Measurements from ENCODE around the gene DROSHA.

The DROSHA gene

DNA sequence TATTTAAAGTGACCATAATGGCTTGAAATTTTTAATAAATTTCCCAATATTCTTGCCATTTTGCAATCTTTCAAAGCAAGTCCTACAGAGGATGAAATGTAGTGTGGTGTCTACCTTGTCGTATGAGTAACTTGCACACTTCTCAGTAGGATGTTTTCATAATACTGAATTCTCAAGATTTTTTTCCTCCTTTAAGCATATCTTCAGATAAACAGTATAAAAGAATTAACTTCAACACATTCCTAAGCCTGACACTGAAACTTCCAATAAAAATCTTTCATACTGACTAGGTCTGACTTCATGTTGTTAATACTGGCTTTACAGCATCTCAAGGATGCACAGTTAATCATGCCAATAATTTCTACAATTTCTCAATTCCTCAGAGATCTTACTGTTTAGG is 62.0 kb downstream of the DROSHA start:
- DNase-seq (ENCODE audit: low read depth in 2 of 2): no peak

DNA sequence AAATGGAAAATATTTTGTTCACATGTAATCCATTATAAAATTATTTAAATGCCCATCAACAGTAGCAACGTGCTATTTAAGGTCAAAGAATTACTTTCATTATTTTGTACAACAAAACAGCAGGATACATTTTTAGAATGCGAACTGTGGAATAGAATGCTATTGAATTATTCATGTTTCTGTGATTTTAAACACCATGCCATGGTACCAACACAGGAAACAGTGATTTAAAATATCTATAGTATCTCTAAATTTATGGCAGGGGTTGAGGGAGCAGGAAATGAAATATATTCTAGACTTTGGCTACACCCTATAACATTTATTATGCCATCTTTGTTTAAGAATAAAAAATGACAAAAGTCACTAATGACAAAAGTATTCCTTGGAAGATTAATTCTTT is 62.4 kb downstream of the DROSHA start:
- DNase-seq (ENCODE audit: low read depth in 2 of 2): no peak

DNA sequence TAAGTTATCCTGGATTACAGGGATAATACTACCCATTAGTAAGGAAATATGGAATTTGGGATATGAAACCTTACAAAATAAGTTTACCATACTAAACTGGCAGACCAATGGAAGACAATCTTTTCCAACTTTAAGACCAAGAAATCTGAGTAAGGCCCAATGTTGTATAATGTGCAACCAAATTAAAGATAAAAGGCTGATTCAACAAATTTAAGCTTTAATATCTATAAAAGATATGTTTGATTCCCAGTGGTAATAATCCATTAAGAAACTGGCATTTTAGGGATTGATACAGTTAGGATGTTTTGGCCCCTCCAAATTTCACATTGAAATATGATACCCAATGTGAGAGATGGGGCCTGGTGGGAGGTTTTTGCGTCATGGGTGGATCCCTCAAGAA is 66.6 kb downstream of the DROSHA start:
- no peak for DNase-seq (ENCODE audit: low read depth in 2 of 2)

DNA sequence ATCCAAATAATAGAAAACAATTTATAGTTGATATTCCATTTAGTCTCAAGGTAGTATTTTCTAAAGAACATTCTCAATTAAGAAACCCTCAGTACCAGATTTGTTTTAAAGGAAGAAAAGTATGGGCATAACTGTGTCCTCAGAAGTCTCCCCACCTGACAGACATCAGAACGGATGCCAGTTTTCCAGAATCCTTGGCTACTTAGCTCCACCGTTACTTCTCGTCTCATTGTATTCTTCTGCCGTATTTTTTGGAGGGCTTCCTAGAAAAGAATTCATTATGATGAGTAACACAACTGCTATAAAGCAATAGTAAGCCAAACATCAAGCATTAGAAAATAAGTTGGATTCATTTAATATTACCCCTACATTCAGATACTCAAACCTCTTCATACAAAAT is 67.8 kb downstream of the DROSHA start:
- DNase-seq (ENCODE audit: low read depth in 2 of 2): no peak

DNA sequence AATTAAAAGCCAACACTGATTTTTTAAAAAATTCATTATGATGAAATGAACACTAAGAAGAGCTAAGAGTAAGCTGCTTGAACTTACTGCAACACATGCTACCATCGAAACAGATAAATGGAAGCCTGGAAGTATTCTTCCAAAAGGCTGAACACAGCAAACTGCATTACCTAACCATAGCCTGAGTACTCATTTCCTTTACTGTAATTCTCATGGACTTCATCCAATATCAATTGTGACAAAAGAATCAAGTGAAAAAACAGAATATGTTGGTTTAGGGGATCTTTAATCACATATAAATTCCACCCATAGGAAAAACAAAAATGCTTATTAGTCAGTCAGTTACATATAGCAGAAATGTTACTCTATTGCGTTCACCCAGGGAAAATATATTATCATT is 68.5 kb downstream of the DROSHA start:
- DNase-seq (ENCODE audit: low read depth in 2 of 2): no peak

DNA sequence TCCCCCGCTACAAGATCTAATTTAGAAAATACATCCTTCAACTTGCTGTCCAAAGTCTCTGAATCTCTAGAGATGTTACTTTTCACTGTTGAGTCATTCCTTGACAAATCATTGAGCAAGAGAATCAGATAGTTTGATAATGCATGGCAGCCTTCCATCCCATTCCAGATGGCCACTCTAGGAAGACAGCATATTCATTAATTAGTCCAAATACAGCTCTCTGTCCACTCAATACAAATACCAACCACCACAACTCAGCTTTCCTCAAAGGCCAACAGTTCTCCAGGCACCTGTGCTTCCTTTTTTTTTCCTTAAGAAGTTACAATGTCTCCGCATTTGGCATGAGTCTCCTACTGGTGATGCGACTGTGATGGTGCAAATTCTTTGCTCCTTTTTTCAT is 72.3 kb downstream of the DROSHA start:
- no peak for DNase-seq (ENCODE audit: low read depth in 2 of 2)

DNA sequence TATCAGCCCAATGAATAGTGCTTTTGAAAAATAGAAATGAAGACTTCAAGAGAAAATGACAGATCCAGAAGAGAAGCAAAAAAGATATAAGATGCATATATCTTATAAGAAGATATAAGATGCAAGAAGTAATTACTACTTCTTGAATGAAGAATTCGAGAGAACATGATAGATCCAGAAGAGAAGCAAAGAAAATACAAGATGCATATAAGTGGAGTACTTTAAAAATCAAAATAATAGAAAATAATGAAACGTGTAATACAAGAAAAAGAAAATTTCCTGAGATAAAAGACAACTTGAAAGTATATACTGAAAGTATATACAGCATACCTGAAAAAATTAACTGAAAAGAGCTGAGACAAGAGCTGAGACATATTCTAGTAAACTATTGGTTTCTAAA is 76.7 kb downstream of the DROSHA start:
- DNase-seq (ENCODE audit: low read depth in 2 of 2): no peak

DNA sequence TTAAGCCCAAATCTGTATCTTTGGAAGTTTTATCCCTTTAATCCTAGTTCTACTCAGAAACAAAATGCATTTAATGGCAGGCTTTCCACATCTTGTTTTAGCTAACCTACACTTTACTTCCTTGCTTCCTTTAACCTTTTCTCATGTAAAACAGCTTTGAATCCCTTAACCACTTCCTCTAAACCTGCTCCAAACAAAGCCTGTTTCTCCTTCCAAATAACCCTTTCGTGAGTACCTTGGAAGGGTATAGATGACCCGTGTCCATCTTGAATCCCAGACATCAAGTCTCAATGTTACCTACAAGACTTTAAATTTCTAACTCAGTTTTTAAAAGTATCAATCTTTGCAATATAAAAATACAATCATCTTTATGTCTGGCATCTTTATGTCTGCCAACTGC is 78.4 kb downstream of the DROSHA start:
- no peak for DNase-seq (ENCODE audit: low read depth in 2 of 2)

DNA sequence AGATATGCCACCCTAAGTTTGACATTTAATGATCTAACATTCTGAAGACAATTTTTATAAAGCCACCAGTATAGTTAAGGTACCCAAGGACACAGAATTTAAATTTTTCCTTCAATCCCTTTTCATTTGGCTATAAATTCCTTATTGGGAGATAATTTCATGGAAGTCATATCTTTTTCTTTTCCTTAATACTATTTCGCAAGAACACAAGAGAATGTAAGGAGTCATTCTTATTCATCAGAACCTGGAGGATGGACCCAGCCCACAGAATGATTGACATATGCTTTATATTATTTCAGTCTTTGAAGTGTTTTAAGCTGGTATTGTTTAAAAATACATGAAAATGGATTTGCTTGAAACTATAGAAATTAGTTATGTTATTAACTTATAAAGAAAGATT is 79.6 kb downstream of the DROSHA start:
- no peak for DNase-seq (ENCODE audit: low read depth in 2 of 2)

DNA sequence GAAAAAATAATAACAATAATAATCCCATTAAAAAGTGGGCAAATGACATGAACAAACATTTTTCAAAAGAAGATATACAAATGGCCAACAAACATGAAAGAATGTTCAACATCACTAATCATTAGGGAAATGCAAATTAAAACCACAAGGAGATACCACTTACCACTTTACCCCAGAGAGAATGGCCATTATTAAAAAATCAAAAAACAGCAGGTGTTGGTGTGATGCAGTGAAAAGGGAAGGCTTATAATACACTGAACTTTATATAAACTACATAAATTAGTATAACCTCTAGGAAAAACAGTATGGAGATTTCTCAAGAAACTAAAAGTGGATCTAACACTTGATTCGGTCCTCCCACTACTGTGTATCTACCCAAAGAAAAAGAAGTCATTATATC is 81.9 kb downstream of the DROSHA start:
- DNase-seq (ENCODE audit: low read depth in 2 of 2): no peak

DNA sequence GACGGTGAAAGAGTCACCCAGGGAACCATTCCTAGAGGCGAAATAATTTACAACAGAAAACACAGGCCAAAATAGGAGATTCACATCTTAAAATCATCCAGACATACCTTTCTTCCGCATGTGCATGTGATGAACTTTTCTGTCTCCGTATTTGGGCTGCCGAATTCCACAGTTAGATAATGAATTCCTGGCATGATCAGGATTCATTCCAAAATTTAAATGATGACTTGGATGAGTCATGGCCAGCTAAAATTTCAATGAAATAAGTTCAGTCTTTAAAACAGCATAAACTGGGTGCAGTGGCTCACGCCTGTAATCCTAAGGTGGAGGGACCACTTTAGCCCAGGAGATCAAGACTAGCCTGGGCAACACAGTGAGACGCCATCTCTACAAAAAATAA is 82.7 kb downstream of the DROSHA start:
- DNase-seq (ENCODE audit: low read depth in 2 of 2): no peak

DNA sequence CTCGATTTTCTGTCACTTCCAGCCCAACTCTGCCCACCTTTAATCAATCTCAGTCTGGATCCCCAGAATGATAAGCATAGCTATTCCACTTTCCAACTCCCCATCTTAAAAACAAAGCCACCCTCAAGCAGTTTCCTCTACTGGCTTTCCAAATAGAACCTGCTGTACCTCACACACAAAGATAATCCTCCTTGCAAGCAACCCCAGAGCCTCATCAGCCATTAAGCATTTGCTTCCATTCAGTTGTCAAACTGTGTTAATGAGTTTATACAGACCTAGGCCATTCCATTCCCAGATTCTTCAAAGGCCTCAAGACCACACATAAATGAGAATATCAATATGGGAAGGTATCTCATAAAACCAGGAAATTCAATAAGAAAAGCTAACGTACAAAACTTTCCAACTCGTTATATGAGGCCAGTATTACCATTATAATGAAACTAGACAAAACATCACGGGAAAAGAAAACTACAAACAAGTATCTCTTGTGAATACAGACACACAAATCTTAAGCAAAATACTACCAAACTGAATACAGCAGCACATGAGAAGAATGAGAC is 86.8 kb downstream of the DROSHA start:
- DNase-seq (ENCODE audit: low read depth in 2 of 2): no peak

DNA sequence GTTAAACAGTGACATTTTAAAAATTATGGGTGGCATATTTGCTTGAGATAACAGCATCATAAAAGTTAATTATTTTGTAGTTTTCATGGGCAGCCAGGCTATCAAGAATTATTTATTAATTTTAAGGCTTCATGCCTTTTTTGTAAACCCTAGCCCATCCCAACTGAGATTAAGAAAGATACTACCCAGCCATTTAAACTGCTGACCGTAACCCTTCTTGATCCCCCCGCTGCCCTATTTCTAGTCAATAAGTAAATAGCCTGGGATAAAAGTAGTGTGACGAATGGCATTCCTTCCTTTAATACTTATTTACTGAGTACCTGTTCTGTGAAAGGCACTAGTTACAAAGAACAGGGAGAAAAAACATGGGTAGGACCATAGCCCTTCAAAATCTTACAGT is 88.3 kb downstream of the DROSHA start:
- no peak for DNase-seq (ENCODE audit: low read depth in 2 of 2)

DNA sequence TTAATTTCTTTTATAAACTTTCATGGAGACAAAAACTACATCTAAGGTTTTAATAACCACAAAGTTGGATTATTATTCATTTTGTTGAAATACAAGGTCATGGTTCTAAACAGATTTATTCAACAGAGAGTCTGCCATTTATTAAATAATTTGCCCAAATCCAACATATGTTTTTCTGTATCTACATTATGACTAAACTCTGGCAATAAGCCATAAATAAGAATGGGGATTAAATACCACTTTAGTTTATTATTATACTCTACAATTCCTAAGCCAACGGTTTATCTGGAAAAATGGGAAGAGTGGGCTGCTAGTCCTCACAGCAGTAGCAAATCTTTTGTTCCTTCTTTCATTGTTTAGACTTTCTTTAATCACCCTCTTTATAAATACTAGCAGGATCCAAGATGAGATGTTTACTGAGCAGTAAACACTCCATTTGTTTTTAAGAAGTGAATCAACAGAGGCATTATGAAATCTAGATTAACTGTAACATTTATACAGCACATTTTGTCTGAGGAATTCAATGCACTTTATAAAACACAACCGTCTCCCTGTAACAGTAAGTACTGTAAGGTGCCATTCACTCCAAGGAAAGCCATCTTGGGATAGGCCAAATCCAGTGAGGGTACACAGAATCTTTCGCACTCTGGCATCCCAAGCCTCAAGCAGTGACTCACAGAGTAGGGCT is 89.7 kb downstream of the DROSHA start:
- no peak for DNase-seq (ENCODE audit: low read depth in 2 of 2)

DNA sequence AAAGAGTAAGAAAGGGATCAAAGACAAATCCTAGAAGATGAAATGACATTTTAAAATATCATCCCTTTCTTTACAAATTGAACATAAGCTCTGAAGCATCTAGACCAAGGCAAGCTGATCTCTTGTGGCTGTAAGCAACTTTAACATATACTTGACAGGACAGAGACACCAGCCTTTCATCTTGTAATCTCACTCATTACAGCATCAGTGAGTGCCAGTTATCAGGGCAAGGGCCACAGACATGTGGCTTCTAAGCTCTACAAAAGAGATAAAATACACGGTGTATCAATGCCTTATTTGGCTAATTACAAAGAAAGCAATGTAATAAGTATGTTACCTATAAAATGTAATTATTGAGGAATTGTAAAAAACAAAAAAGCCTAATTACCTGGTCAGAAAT is 95.0 kb downstream of the DROSHA start:
- DNase-seq (ENCODE audit: low read depth in 2 of 2): no peak

DNA sequence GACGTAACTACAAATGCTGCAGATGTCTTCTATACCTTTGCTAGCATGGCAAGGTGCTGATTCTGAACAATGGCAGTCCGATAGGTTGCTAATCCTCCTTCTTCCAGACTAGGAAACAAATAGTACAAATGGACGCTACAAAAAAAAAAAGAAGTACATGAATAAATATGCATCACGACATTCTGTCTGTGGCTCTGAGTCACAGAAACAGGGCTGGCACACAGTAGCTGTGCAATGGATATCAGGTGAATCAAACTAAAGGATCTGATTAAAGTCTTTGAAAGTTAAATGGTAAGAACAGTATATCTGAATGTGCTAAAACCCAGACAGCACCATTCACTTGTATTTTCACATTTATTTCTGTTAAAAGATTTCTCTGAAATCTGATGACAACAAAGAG is 96.2 kb downstream of the DROSHA start:
- no peak for DNase-seq (ENCODE audit: low read depth in 2 of 2)

DNA sequence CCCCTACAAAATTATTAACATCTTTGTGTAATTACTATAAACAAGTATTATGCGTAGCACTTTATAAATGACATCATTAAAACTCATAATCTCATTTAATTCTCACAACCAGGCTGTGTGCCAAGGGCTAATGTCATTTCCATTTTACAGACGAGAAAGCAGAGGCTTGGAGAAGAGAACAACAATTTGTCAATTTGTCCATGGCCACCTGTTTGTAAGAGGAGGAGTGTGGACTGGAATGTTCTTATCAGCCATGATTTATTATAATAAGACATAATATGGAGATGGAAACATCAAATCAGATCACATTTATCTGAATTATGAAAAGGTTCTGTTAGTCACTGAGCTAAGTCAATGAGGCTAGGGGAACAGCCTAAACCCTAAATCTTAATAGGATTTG is 97.0 kb downstream of the DROSHA start:
- DNase-seq (ENCODE audit: low read depth in 2 of 2): no peak

DNA sequence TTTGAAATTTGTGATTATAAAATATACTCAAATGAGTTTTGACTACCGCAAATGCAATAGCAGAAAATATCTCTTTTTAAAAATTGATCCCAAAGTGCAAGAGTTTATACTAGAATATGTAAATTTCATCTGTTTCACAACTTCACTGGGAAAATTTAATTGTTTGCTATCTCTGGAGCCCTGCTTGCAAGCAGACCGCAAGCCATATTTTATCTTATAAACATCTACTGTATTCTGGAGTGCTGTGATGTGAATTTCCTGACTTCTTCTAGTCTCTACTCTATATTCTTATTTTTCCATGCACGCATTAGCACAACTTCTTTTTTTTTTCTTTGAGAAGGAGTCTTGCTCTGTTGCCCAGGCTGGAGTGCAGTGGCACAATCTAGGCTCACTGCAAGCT is 98.7 kb downstream of the DROSHA start:
- DNase-seq (ENCODE audit: low read depth in 2 of 2): no peak

DNA sequence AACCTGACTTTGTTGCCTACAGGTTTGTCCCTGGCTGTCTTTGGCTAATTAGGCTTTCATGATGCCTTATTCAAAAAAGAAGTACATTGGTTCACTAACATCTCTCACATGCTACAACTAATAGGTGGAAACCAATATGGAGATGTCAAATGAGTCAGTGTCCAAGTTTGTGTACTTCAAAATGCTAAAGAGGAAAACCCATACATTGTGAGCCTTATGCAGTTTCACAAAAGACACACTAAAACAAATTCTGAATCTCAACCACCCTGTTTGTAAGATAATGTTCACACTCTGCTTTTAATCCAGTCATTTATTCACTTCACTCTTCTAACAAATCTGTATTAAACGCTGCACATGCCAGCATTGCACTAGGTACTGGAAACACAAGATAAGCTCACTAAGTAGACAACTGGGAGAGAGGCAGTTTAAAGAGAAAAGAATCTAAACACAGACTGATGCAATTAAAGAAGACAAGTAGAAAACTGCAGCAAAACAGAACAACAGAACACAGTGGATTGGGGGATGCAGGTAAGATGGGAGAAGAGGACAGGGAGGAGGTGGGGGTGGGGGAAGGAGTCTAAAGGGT is 104.1 kb downstream of the DROSHA start:
- no peak for DNase-seq (ENCODE audit: low read depth in 2 of 2)

DNA sequence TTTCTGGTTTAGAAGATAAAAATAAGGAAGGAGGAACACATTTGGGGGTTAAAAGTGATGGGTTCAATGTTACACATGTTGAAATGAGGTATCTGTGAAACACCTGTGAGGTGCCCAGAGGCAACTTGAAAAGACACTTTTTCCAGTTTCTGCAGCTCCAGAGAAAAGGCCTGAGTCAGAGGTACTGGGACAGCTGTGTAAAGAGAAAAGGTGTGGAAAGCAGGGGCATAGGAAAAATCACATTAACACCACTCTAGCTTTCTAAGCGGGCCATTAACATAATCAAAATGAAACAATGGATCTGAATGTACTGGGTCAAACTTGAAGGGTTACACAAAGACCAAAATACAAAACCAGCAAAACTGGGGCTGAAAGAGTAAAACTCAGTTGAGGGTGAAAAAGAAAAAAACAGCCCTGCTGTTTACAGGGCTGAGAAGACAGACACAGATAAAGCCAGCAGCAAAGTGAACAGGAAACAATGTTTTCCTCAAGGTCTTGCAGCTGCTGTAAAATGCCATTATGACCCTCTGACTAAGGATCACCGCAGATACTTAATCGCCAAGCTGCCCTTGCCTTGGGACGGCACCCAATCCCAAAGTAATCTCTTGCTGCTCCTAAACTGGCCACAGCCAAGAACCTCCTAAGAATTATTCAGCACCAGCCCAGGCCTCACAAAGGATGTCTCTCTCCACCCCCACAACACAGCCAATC is 104.7 kb downstream of the DROSHA start:
- DNase-seq (ENCODE audit: low read depth in 2 of 2): no peak

DNA sequence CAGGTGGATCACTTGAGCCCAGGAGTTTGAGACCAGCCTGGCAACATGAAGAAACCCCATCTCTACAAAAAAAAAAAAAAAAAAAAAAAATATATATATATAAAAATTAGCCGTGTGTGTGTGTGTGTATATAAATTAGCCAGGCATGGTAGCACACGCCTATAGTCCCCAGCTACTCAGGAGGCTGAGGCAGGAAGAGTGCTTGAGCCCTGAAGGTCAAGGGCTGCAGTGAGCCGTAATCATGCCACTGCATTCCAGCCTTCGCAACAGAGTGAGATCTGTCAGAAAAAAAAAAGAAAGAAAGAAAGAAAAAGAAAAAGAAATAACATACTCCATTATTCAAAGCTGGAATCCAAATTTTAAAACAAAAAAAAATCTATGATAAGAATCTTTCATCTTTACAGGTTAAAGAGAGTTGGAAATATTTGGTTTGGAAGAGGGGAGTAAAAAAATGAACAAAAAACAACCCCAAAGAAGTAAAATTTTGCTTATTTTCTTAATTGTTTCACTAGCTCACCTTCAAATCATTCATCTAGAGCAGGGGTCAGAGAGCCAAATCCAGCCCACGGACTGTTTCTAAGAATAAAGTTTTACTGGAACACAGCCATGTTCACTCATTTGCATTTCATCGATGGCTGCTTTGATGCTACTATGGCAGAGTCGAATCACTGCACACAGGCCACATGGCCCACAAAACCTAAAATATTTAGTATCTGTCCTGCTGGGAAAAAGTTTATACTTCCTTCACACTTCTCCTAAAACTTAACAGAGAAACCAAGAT is 109.9 kb downstream of the DROSHA start:
- DNase-seq (ENCODE audit: low read depth in 2 of 2): no peak

DNA sequence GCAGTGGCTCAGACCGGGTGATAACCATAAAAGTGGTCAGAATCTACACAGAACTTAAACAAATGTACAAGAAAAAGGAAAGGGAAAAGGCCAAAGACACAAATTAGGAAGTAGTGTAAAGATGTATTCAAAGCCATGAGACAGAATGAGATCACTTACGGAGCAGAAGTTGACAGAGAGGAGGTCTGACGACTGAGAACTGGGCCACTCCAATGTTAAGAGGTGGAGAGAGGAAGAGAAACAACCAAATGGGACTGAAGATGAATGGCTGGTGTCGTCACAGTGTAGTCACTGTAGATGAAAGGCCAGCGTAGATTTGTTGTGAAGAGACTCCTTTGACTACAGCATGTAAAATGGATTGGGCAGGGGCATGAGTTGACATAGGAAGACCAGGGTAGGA is 114.4 kb downstream of the DROSHA start:
- no peak for DNase-seq (ENCODE audit: low read depth in 2 of 2)

All from stimulated activated CD8-positive, alpha-beta memory T cell treated with anti-CD3 and anti-CD28 coated beads, Interleukin-2, amount 100 ng/mL, for 48 hours (primary cell).